Endothelial cell of umbilical vein (primary cell): ENCODE results near the gene CBY2. TPM values are rescaled to one million over a fixed set of nuclear protein-coding genes. Genes with fewer than 3 reads are reported as not detected.

Source experiments
- BruUV-seq: library from RNA; stranded (reverse); fragments of 400-500 nt; replicated peaks from 2 replicates; lab custom pipeline; 2021; lab: Mats Ljungman, UMichigan
- CTCF ChIA-PET: fragments of 300-600, 350-600 bp; sonication (Branson Sonifier 250); formaldehyde crosslinking; loops from one replicate; lab custom pipeline; 2021; ENCODE audit warnings: antibody characterized with exemption, inconsistent platforms; lab: Charles Lee
- POLR2A ChIA-PET: fragments of 300-600, 350-600 bp; sonication (Branson Sonifier 250); formaldehyde crosslinking; loops from one replicate; lab custom pipeline; 2021; ENCODE audit warnings: antibody characterized with exemption, inconsistent platforms; lab: Charles Lee
- DNase-seq: peaks from one replicate; pipeline ENCODE4 v3.0.0-alpha.2; 2011; ENCODE audit warnings: low read depth, low spot score
- FAIRE-seq: peaks from 2 replicates; lab custom pipeline; 2011; peaks lifted over from hg19 to GRCh38; lab: Jason Lieb, UNC
- H2AFZ ChIP-seq: 2 replicates; pipeline ENCODE4 v1.6.0; 2012; ENCODE audit warnings: low read depth, low read length, control low read depth, inconsistent platforms
- H3K27ac ChIP-seq: 2 replicates; pipeline ENCODE4 v1.5.1; 2011; ENCODE audit warnings: low read depth, mild to moderate bottlenecking, control low read depth, low read length, moderate library complexity; ENCODE audit not compliant: insufficient read depth
- H3K27me3 ChIP-seq, 2 experiments: 2 replicates each; pipeline versions ENCODE4 v1.6.0 to v1.6.1; 2011; ENCODE audit warnings: low read length in 2 of 2, mixed read lengths in 1 of 2; ENCODE audit not compliant: control insufficient read depth in 2 of 2, insufficient read depth in 2 of 2
- H3K36me3 ChIP-seq, 2 experiments: 2 replicates in 1 of 2; 3 replicates in 1 of 2; pipeline ENCODE4 v1.5.1; 2011; ENCODE audit warnings: low read length in 2 of 2, mild to moderate bottlenecking in 1 of 2, moderate library complexity in 1 of 2; ENCODE audit not compliant: control insufficient read depth in 2 of 2, insufficient read depth in 2 of 2; ENCODE audit errors: extremely low read depth in 1 of 2
- H3K4me1 ChIP-seq: 3 replicates; pipeline ENCODE4 v1.5.1; 2011; ENCODE audit warnings: mild to moderate bottlenecking, low read length; ENCODE audit not compliant: control insufficient read depth, insufficient read depth; ENCODE audit errors: extremely low read depth
- H3K4me2 ChIP-seq: 2 replicates; pipeline ENCODE4 v1.6.1; 2011; ENCODE audit warnings: low read length, control low read depth, mixed read lengths; ENCODE audit not compliant: insufficient read depth
- H3K4me3 ChIP-seq, 3 experiments: fragments of 200-600 bp in 1 of 3; sonication (generic), shearing (Covaris generic) in 1 of 3; replicated peaks in 1 of 3; 2 replicates each; pipeline ENCODE4 v1.5.1; 2011 to 2016; ENCODE audit warnings: control low read depth in 3 of 3, low read length in 3 of 3, mild to moderate bottlenecking in 2 of 3, inconsistent platforms in 1 of 3, low read depth in 1 of 3, moderate library complexity in 1 of 3; ENCODE audit not compliant: insufficient read depth in 1 of 3
- H3K79me2 ChIP-seq: 2 replicates; pipeline ENCODE4 v1.6.0; 2012; ENCODE audit warnings: low read length, inconsistent platforms; ENCODE audit not compliant: control insufficient read depth, insufficient read depth
- H3K9ac ChIP-seq: replicated peaks from 2 replicates; pipeline ENCODE3; 2011; ENCODE audit warnings: low read length, control low read depth; ENCODE audit not compliant: insufficient read depth; ENCODE audit errors: extremely low read depth
- H3K9me1 ChIP-seq: replicated peaks from 3 replicates; pipeline ENCODE4 v1.6.0; 2011; ENCODE audit warnings: mild to moderate bottlenecking, low read length; ENCODE audit not compliant: control insufficient read depth, insufficient read depth; ENCODE audit errors: extremely low read depth
- H3K9me3 ChIP-seq: replicated peaks from 2 replicates; pipeline ENCODE4 v1.5.1; 2012; ENCODE audit warnings: low read length, inconsistent platforms; ENCODE audit not compliant: control insufficient read depth, insufficient read depth
- H4K20me1 ChIP-seq: replicated peaks from 2 replicates; pipeline ENCODE3; 2011; ENCODE audit warnings: mild to moderate bottlenecking, low read length; ENCODE audit not compliant: control insufficient read depth, insufficient read depth; ENCODE audit errors: extremely low read depth
- EZH2 ChIP-seq: IDR thresholded peaks from 2 replicates; pipeline ENCODE4 v1.6.1; 2012; ENCODE audit warnings: borderline replicate concordance, low read depth, mild to moderate bottlenecking, moderate library complexity, low read length, inconsistent platforms; ENCODE audit not compliant: severe bottlenecking
- FOS ChIP-seq: IDR thresholded peaks from 2 replicates; pipeline ENCODE4 v1.6.1; 2011; ENCODE audit warnings: mild to moderate bottlenecking, low read length, moderate library complexity, borderline replicate concordance; ENCODE audit not compliant: insufficient read depth
- GATA2 ChIP-seq: IDR thresholded peaks from 2 replicates; pipeline ENCODE4 v1.7.0; 2011; ENCODE audit warnings: low read depth, mild to moderate bottlenecking, moderate library complexity, mixed read lengths, low read length; ENCODE audit not compliant: insufficient read length, insufficient read depth
- JUN ChIP-seq: IDR thresholded peaks from 2 replicates; pipeline ENCODE4 v1.6.1; 2011; ENCODE audit warnings: borderline replicate concordance, low read depth; ENCODE audit not compliant: insufficient read length, insufficient read depth
- MYC ChIP-seq: IDR thresholded peaks from one replicate; pipeline ENCODE4 v1.6.1; 2011; ENCODE audit warnings: mild to moderate bottlenecking, low read depth, low read length
- POLR2A ChIP-seq: IDR thresholded peaks from 2 replicates; pipeline ENCODE4 v1.6.1; 2012; ENCODE audit warnings: low read depth, mild to moderate bottlenecking, control low read depth, low read length
- POLR2AphosphoS5 ChIP-seq: IDR thresholded peaks from 2 replicates; pipeline ENCODE4 v1.6.1; 2012; ENCODE audit warnings: low read depth, mild to moderate bottlenecking, control low read depth, low read length, moderate library complexity; ENCODE audit not compliant: insufficient read depth
- dilution Hi-C: fragments of 300-500 bp; cut with MboI; formaldehyde crosslinking; loops from one replicate; pipeline ENCODE4 v1.15.0; 2019; ENCODE audit warnings: low sequenced_read_pairs; ENCODE audit not compliant: extremely low pct_ligation_motif_present
- intact Hi-C: fragments of 100-400 bp; cut with micrococcal nuclease; formaldehyde crosslinking; loops from one replicate; pipeline ENCODE4 v1.10.0; 2022
- polyA plus RNA-seq, 4 experiments: library from polyadenylated mRNA; depleted of rRNA in 3 of 4; stranded (reverse) in 3 of 4; unstranded in 1 of 4; fragments of >200 nt; gene quantifications; 2 replicates each; pipeline versions ENCODE4 v1.2.1 to v1.2.3, GENCODE V29; 2011 to 2012; ENCODE audit warnings: missing spikeins in 1 of 4
- total RNA-seq: library from RNA; stranded (reverse); gene quantifications from 2 replicates; pipeline ENCODE4 v1.2.3, GENCODE V29; 2021
- TF ChIP-seq, protein P1 (sequence below), 2 donors: IDR thresholded peaks; 1 replicate in 1 of 2; 2 replicates in 1 of 2; pipeline ENCODE4 v1.5.1; 2011; ENCODE audit warnings: low read length in 2 of 2, mild to moderate bottlenecking in 2 of 2, moderate library complexity in 2 of 2, control low read depth in 1 of 2, inconsistent platforms in 1 of 2, low read depth in 1 of 2; ENCODE audit not compliant: insufficient read depth in 1 of 2; ENCODE audit errors: extremely low read depth in 1 of 2
- TF ChIP-seq, protein P2 (sequence below): IDR thresholded peaks from 2 replicates; pipeline ENCODE4 v1.6.1; 2011; ENCODE audit not compliant: insufficient read depth, insufficient read length

CBY2 gene
- total and polyA plus RNA-seq, 2 donors (not counting 3 experiments of a cell fraction or from before 2014, with no cell fraction given) = not detected

DNA sequence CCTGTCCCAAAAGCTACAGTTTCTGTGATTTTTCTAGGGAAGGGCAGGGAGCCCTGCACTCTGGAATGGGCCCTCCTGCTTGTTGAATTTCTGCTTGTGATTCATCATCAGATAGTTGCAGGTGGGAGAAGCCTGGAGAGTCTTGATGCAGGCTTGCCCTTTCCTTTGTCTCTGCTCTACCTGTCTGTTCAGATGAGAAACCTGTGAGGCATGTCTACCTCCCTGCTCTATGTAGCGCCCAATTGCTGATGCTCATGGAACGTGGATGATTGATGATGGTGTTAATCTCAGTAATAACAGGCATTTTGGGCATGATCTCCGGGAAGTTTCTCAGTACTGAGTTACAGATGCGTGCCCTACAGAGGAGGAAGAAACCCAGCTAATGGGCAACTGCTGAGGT lies 10.9 kb upstream of the CBY2 start:
- peaks cover 0 to 1% of the 10 kb centered on the region in 2 experiments for H3K27me3 ChIP-seq
- CTCF ChIA-PET = interaction anchor here (0.7 to 1.9 kb wide), 3 partner anchors 8 to 94 kb away, joined by 3 to 6 read pairs (median 5); no protein-coding TSS in a partner anchor
- POLR2A ChIA-PET = no interaction called here

More for the DNA sequence above, 10.9 kb upstream of the CBY2 start:
- Histone ChIP-seq H3K79me2 (no peaks in the 10 kb centered on the region), H3K4me1 (no peaks in the 10 kb centered on the region), H3K9me3 (no peaks in the 10 kb centered on the region), H3K36me3 (no peaks in the 10 kb centered on the region), H2AFZ (no peak overlapping the region), H3K9me1 (no peaks in the 10 kb centered on the region), H4K20me1 (no peaks in the 10 kb centered on the region), H3K9ac (no peak overlapping the region), H3K4me2 (no peak overlapping the region), H3K4me3 (no peak overlapping the region), H3K27ac (no peak overlapping the region)
- no TSS peak for BruUV-seq
- FAIRE-seq = no peak
- intact Hi-C loops = no loop called here
- no peak for DNase-seq
- dilution Hi-C loops = no loop called here
- TF ChIP-seq POLR2AphosphoS5 = no peak
- no peak for TF ChIP-seq POLR2A
- no peak for TF ChIP-seq JUN
- TF ChIP-seq EZH2 = no peak
- TF ChIP-seq FOS = no peak
- no peak for TF ChIP-seq GATA2
- TF ChIP-seq, protein P1, sequence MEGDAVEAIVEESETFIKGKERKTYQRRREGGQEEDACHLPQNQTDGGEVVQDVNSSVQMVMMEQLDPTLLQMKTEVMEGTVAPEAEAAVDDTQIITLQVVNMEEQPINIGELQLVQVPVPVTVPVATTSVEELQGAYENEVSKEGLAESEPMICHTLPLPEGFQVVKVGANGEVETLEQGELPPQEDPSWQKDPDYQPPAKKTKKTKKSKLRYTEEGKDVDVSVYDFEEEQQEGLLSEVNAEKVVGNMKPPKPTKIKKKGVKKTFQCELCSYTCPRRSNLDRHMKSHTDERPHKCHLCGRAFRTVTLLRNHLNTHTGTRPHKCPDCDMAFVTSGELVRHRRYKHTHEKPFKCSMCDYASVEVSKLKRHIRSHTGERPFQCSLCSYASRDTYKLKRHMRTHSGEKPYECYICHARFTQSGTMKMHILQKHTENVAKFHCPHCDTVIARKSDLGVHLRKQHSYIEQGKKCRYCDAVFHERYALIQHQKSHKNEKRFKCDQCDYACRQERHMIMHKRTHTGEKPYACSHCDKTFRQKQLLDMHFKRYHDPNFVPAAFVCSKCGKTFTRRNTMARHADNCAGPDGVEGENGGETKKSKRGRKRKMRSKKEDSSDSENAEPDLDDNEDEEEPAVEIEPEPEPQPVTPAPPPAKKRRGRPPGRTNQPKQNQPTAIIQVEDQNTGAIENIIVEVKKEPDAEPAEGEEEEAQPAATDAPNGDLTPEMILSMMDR (IDR thresholded peaks at IDR 0.05; ENCODE audit: extremely low read depth in 1 of 2, insufficient read depth in 1 of 2, low read depth in 1 of 2, low read length in 2 of 2) = no peak
- TF ChIP-seq MYC = no peak
- TF ChIP-seq, protein P2, sequence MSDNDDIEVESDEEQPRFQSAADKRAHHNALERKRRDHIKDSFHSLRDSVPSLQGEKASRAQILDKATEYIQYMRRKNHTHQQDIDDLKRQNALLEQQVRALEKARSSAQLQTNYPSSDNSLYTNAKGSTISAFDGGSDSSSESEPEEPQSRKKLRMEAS = no peak
